GM19455 (cell line): ENCODE measurements around the gene BICD1.

ENCODE experiments used
- ATAC-seq: cut with Tn5 transposase; IDR thresholded peaks from one replicate; pipeline ENCODE4 v1.9.1; 2021; ENCODE audit not compliant: unreplicated experiment

The BICD1 gene

DNA sequence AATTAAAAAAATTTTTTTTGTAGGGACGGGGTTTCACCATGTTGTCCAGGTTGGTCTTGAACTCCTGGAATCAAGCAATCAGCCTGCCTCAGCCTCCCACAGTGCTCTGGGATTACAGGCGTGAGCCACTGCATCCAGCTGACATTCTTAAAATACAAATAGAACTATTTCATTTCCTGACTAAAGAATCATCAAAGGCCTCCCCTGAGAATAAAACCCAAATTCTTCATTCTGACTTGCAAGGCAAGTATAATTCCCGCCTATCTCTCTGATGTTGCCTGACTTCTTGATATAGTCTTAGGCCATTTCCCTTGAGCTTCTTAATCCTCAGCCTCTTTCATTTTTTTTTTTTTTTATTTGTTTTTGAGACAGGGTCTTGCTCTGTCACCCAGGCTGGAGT lies 4.4 kb upstream of the BICD1 start:
- no peak for ATAC-seq

GRCh38 chr12:32104572-32105355 lies 1.9 kb upstream of the BICD1 start:
- ATAC-seq = no peak

DNA sequence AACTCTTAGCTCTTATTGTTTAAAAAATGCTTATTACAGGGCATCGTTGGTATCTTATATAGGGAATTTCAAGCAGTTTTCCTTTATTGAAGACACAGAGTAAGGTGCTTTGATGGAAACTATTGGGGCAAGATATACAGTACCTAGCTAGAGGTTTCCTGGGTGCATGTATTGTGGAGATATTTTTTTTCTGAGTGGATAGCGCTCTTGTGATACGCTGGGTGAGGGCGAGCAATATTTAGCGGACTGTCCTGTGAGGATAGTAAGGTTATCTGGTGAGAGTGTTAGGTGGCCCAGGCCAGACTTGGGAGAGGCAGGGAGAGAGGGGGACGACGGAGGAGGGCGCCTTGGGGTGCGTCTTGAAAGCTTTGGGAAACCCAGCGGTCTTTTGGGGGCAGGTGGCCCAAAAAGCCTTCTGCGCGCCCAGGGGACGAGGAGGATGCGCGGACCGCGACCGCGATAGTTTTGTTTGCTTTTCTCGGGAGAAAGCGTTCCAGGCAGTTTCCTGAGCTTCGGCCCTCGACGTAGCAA lies 596 bp upstream of the BICD1 start:
- ATAC-seq = peak; percentile 3

- peak; percentile 13 for ATAC-seq
Measured at GRCh38 chr12:32107359-32108267, 966 bp downstream of the BICD1 start.

GRCh38 chr12:32108787-32109186 lies 2.1 kb downstream of the BICD1 start:
- no peak for ATAC-seq

- no peak for ATAC-seq
Measured at GRCh38 chr12:32110417-32110816, 3.8 kb downstream of the BICD1 start.

DNA sequence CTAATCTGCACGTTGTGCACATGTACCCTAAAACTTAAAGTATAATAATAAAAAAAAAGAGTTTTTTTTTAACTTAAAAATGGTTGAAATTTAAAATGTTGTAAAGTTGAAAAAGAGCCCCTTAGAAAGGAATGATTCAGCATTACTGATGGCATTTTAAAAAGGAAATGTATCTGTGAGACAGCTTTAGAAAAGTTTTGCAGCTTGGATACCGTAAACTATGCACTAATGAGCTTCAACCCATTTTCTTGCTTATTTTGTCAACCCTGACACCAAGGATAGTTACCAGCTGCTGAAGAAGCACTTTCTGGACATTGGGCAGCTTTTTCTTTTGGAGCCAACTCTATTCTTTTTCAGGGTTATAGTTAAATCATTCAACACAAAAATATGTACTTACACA lies 4.3 kb downstream of the BICD1 start:
- ATAC-seq = no peak

GRCh38 chr12:32115404-32116104 lies 8.9 kb downstream of the BICD1 start:
- no peak for ATAC-seq

GRCh38 chr12:32116897-32117296 lies 10.2 kb downstream of the BICD1 start:
- no peak for ATAC-seq

GRCh38 chr12:32117316-32117715 lies 10.7 kb downstream of the BICD1 start:
- no peak for ATAC-seq

DNA sequence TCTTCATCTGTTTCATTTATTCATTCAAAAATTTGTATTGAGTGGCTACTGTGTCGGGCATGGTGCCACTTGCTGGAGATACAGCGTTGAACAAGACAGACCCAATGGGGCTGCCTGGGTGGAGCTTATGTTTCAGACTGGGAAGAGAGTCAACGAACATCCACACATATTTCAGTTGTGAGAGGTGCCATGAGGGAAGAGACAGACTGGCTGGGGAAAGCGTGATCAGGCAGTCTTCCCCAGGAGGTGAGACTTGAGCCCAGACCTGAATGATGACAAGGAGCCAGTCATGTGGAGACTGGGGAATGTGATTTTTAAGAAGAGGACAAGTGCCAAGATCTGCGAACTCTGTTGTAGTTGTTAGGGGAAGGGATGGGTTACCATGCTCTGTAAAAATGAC lies 12.2 kb downstream of the BICD1 start:
- ATAC-seq = no peak

GRCh38 chr12:32120419-32120818 lies 13.8 kb downstream of the BICD1 start:
- peak; percentile 68 for ATAC-seq

GRCh38 chr12:32124637-32125036 lies 18.0 kb downstream of the BICD1 start:
- no peak for ATAC-seq

GRCh38 chr12:32125455-32126084 lies 18.9 kb downstream of the BICD1 start:
- ATAC-seq = no peak

GRCh38 chr12:32126720-32127119 lies 20.1 kb downstream of the BICD1 start:
- ATAC-seq = no peak

DNA sequence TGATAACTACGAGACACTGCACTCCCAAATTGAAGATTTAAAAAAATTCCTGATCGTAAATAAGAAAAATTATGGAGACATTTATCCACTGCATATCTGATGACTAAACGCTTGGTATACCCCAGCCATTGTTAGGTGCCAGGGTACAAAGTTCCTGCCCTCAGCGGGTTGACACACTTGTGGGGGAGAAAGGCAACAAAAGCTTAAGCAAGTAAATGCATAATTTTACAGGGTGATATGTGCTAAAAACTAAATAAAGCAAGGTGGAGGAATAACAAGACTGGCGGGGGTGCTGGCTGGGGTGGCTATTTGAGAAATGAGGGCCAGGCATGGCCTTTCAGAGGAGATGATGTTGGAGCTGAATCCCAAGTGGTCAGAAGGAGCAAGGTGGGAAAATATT lies 25.0 kb downstream of the BICD1 start:
- no peak for ATAC-seq

DNA sequence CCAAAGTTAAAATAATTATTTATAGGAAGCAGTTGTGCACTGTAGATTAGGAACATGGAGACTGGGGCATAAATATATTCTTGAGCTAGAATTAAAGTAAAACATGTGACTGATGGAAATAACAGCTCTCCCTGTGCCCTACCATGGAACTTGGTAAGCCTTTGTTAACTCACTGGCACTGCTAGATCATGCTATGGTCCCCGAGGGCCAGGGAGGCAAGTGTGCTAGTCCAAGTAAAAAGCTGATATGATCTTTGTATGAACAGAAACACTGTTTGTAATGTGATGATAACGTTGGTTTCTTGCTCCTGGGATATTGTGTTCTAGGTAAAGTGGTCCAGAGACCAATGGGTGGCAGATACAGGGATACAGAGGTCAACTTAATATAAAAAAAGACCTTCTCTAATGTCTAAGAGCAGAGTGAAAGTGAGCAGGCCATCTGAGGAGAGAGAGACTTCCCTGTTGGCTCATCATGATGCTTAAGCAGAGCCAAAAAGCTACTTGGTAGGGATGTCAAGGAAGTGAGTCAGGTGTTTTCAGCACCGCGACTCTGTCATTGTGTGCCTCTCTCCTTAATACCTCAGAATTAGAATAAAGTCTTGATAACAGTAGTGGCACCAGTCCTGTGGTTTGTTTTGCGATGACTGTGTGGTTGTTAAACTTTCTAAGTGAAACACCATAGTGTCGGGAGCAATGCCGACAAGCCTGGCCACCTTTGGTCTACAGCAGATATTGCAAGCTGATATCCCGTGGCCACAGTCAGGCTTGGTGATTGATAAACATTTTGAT lies 27.6 kb downstream of the BICD1 start:
- peak; percentile 46 for ATAC-seq

DNA sequence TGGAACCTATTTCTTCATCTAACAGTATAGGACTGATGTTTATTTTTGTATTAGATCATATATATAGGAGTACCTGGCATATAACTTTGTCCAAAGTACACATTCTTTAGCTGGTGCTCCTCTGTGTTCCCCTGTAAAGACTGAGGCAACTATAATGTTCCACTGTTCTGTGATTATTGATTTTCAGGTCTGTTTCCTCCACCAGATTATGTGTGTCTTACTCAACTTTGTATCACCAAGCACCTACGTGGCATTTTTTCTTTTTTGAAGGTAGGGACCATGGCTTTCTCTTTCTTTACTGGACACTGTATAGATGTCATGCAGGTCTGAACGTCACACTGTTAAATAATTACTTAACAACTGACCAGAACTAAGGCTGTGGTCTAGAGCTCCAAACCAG lies 29.3 kb downstream of the BICD1 start:
- ATAC-seq = no peak

- ATAC-seq = no peak
Measured at GRCh38 chr12:32136404-32136803, 29.8 kb downstream of the BICD1 start.

DNA sequence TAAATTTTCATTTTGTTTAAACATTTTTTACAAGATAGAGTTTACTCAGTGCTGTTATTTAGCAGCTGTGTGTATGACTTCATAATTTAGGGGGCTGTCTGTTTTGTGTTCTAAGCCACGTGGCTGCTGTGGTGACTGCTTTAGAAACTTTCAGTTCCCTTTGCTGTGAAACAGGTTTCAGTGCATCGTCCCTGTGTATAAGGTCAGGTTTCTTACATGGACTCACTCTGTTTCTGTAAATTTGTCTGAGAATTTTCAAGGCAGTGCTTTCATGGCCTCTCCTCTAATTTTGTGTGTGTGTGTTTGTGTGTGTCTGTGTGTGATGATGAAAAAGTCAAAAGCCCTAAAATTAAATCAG lies 32.4 kb downstream of the BICD1 start:
- ATAC-seq = peak; percentile 91
